DMS114 treated with DMSO at 0.1 percent for 48 hours (cell line): ENCODE measurements around the gene NCOA3.
"Not testable (repeated sequence)": the region's sequence is repeated elsewhere in the genome, so short reads cannot be mapped to it uniquely, and the experiment has no call there.

ENCODE experiments used
- DNase-seq: peaks from one replicate; lab custom pipeline; 2025; ENCODE audit not compliant: unreplicated experiment; lab: John Stamatoyannopoulos, UW

The NCOA3 gene

GRCh38 chr20:47501482-47502270 lies at the start of gene NCOA3:
TSS of gene NCOA3 (plus strand) at chr20:47501887. CDS start at chr20:47622248, 120,361 bp downstream.
- peak; percentile 83 for DNase-seq

GRCh38 chr20:47452736-47453161 lies 48.9 kb upstream of the NCOA3 start:
- DNase-seq: no peak

- no peak for DNase-seq
These were observed 48.4 kb upstream of the NCOA3 start for GRCh38 chr20:47453167-47453782.

- DNase-seq: no peak
These were observed 47.2 kb upstream of the NCOA3 start for GRCh38 chr20:47454298-47455132.

- no peak for DNase-seq
These were observed 46.3 kb upstream of the NCOA3 start for GRCh38 chr20:47455133-47456040.

GRCh38 chr20:47456041-47456537 lies 45.6 kb upstream of the NCOA3 start:
- DNase-seq: no peak

- DNase-seq: no peak
These were observed 44.5 kb upstream of the NCOA3 start for GRCh38 chr20:47456952-47457724.

- DNase-seq: not testable (repeated sequence)
These were observed 43.2 kb upstream of the NCOA3 start for GRCh38 chr20:47458280-47459050.

- no peak for DNase-seq
These were observed 42.2 kb upstream of the NCOA3 start for GRCh38 chr20:47459344-47460073.

- DNase-seq: not testable (repeated sequence)
These were observed 41.0 kb upstream of the NCOA3 start for GRCh38 chr20:47460761-47461112.

- DNase-seq: no peak
These were observed 40.5 kb upstream of the NCOA3 start for GRCh38 chr20:47461120-47461685.

- DNase-seq: not testable (repeated sequence)
These were observed 39.8 kb upstream of the NCOA3 start for GRCh38 chr20:47461906-47462305.

- DNase-seq: no peak
These were observed 37.1 kb upstream of the NCOA3 start for GRCh38 chr20:47464380-47465101.

- no peak for DNase-seq
These were observed 36.2 kb upstream of the NCOA3 start for GRCh38 chr20:47465335-47466090.

GRCh38 chr20:47466213-47466612 lies 35.5 kb upstream of the NCOA3 start:
- no peak for DNase-seq

GRCh38 chr20:47466704-47467459 lies 34.8 kb upstream of the NCOA3 start:
- no peak for DNase-seq
